HG03457 (cell line): Measurements from ENCODE around the gene NEO1.

Experiments
- ATAC-seq: cut with Tn5 transposase; IDR thresholded peaks from one replicate; pipeline ENCODE4 v1.9.1; 2021; ENCODE audit warnings: moderate number of reproducible peaks; ENCODE audit not compliant: unreplicated experiment

NEO1 gene

GRCh38 chr15:73346735-73347312 is 294.6 kb downstream of the NEO1 start:
- no peak for ATAC-seq

GRCh38 chr15:73349191-73349590 is 296.9 kb downstream of the NEO1 start:
- ATAC-seq = no peak

- no peak for ATAC-seq
These were observed 299.8 kb downstream of the NEO1 start for GRCh38 chr15:73352082-73352481.

DNA sequence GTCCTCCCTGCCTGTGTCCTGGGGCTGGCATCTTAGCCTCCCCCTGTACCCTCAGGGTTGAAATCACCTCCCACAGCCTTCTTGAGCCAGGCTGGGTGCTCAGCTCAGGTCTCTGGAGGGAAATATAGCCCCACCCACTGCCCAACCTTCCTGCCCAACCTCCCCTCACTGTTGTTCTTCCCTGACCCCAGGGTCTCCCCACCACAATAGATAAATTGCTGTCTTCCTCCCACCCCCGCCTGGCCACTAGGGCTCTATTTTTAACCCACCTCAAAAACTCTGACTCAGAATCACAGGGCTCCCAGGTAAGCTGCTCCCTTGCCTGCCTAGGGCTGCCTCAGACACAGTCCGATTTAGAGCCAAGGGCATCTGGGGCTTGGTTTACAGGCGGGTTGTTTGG is 301.5 kb downstream of the NEO1 start:
- no peak for ATAC-seq

DNA sequence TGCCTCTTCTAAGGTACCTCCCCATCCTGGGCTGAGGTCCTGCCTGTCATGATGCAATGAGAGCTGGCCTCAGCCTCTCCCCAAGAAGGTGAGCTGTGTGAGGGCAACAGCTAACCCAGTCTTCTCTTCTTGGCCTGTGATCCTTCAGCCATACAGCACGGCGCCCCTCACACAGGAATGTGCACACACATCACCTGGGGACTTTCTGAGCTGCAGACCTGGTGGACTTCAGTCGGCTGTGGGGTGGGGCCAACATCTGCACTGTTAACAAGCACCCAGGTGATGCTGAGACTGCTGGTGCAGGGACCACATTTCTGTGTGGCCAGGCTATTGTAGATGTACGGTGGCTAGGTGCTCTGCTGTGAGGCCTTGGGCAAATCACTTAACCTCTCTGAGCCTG is 302.0 kb downstream of the NEO1 start:
- ATAC-seq = no peak
